DND-41 (cell line): ENCODE results near the gene PTPN4.
"Not testable (repeated sequence)": the region's sequence is repeated elsewhere in the genome, so short reads cannot be mapped to it uniquely, and the experiment has no call there.

Experiments used
- ATAC-seq: fragments of 200-7000 bp; cut with Tn5 transposase; 3 replicates; pipeline ENCODE4 v1.9.1; 2021; ENCODE audit warnings: low read depth; ENCODE audit not compliant: insufficient read depth
- DNase-seq: peaks from one replicate; pipeline ENCODE4 v3.0.0-alpha.2; 2020
- H2AFZ ChIP-seq: 2 replicates; pipeline ENCODE4 v1.6.0; 2012; ENCODE audit warnings: low read depth, low read length
- H3K27ac ChIP-seq: 2 replicates; pipeline ENCODE4 v1.5.1; 2012; ENCODE audit warnings: low read length, inconsistent platforms
- H3K27me3 ChIP-seq: fragments of 200-600 bp; sonication (generic); 2 replicates; pipeline ENCODE4 v1.6.0; 2012; ENCODE audit warnings: low read length, mild to moderate bottlenecking, inconsistent platforms; ENCODE audit not compliant: insufficient read depth, poor library complexity
- H3K36me3 ChIP-seq: 2 replicates; pipeline ENCODE4 v1.5.1; 2012; ENCODE audit warnings: low read length, inconsistent platforms; ENCODE audit not compliant: insufficient read depth
- H3K4me1 ChIP-seq: 2 replicates; pipeline ENCODE4 v1.5.1; 2012; ENCODE audit warnings: mild to moderate bottlenecking, low read length; ENCODE audit not compliant: insufficient read depth
- H3K4me2 ChIP-seq: 2 replicates; pipeline ENCODE4 v1.6.0; 2012; ENCODE audit warnings: mild to moderate bottlenecking, moderate library complexity, low read length, inconsistent platforms; ENCODE audit not compliant: insufficient read depth
- H3K4me3 ChIP-seq, 2 experiments: fragments of 200-600 bp in 1 of 2; shearing (Covaris generic) in 1 of 2; 2 replicates each; pipeline ENCODE4 v1.5.1; 2012 to 2016; ENCODE audit warnings: inconsistent platforms in 2 of 2, low read length in 2 of 2, mild to moderate bottlenecking in 2 of 2, low read depth in 1 of 2, moderate library complexity in 1 of 2
- H3K79me2 ChIP-seq: 2 replicates; pipeline ENCODE4 v1.6.0; 2012; ENCODE audit warnings: low read length, inconsistent platforms; ENCODE audit not compliant: insufficient read depth
- H3K9ac ChIP-seq: 2 replicates; pipeline ENCODE4 v1.6.0; 2012; ENCODE audit warnings: low read depth, mild to moderate bottlenecking, inconsistent platforms, low read length, moderate library complexity
- H3K9me3 ChIP-seq: 2 replicates; pipeline ENCODE4 v1.5.1; 2012; ENCODE audit warnings: low read length, moderate library complexity, mild to moderate bottlenecking, inconsistent platforms; ENCODE audit not compliant: insufficient read depth, severe bottlenecking
- H4K20me1 ChIP-seq: 2 replicates; pipeline ENCODE4 v1.6.0; 2012; ENCODE audit warnings: low read length; ENCODE audit not compliant: insufficient read depth
- CTCF ChIP-seq: IDR thresholded peaks from 2 replicates; pipeline ENCODE4 v1.5.1; 2012; ENCODE audit warnings: borderline replicate concordance, low read length, moderate library complexity, mild to moderate bottlenecking; ENCODE audit not compliant: poor library complexity, severe bottlenecking; ENCODE audit errors: extremely low read depth
- EZH2 ChIP-seq: IDR thresholded peaks from 3 replicates; pipeline ENCODE4 v1.6.1; 2012; ENCODE audit warnings: borderline replicate concordance, low read depth, mild to moderate bottlenecking, moderate library complexity, low read length, inconsistent platforms; ENCODE audit not compliant: severe bottlenecking

Gene PTPN4

GRCh38 chr2:120017201-120017600, 257.5 kb downstream of the PTPN4 start:
- Histone ChIP-seq H3K4me2 (no peak overlapping the region), H3K79me2 (peaks cover 67% of the 10 kb centered on the region)
- no peak for ATAC-seq

GRCh38 chr2:120018549-120018948, 258.8 kb downstream of the PTPN4 start:
- no peaks in the 10 kb centered on the region for H3K27me3 ChIP-seq
- DNase-seq (no peak), ATAC-seq (no peak)
- H3K4me2 ChIP-seq = no peak overlapping the region
- H4K20me1 ChIP-seq = peaks cover 4% of the 10 kb centered on the region; the same call in 1 of the 2 replicates
- no peak overlapping the region for H3K4me3 ChIP-seq
- TF ChIP-seq CTCF (no peak), EZH2 (no peak)
- peaks cover 6% of the 10 kb centered on the region; the same call in 1 of the 2 replicates for H3K36me3 ChIP-seq
- peaks cover 12% of the 10 kb centered on the region for H3K4me1 ChIP-seq
- H3K9ac ChIP-seq = no peak overlapping the region
- H3K79me2 ChIP-seq = peaks cover 64% of the 10 kb centered on the region
- H3K27ac ChIP-seq = no peak overlapping the region
- no peaks in the 10 kb centered on the region for H3K9me3 ChIP-seq
- H2AFZ ChIP-seq = no peak overlapping the region

More at GRCh38 chr2:120017201-120017600, 257.5 kb downstream of the PTPN4 start:
- Histone ChIP-seq H3K27ac (no peak overlapping the region), H3K27me3 (no peaks in the 10 kb centered on the region), H3K9ac (no peak overlapping the region), H3K36me3 (peaks cover 6% of the 10 kb centered on the region; the same call in 1 of the 2 replicates), H3K4me1 (peaks cover 19% of the 10 kb centered on the region), H4K20me1 (peaks cover 4% of the 10 kb centered on the region; the same call in 1 of the 2 replicates), H2AFZ (no peak overlapping the region), H3K4me3 (no peak overlapping the region), H3K9me3 (no peaks in the 10 kb centered on the region)
- TF ChIP-seq EZH2 (no peak), CTCF (no peak)
- no peak for DNase-seq

- no peak for DNase-seq
- ATAC-seq = no peak
- peaks cover 6% of the 10 kb centered on the region; the same call in 1 of the 2 replicates for H3K36me3 ChIP-seq
- H3K4me3 ChIP-seq = no peak overlapping the region
- H3K9me3 ChIP-seq = peaks cover 3% of the 10 kb centered on the region
- no peaks in the 10 kb centered on the region for H3K27me3 ChIP-seq
- H4K20me1 ChIP-seq = no peaks in the 10 kb centered on the region
- no peaks in the 10 kb centered on the region; the same call in 1 of the 2 replicates for H3K4me1 ChIP-seq
- H3K79me2 ChIP-seq = peaks cover 50% of the 10 kb centered on the region
- H2AFZ ChIP-seq = no peak overlapping the region
- H3K4me2 ChIP-seq = no peak overlapping the region
- TF ChIP-seq CTCF (no peak), EZH2 (no peak)
- no peak overlapping the region for H3K9ac ChIP-seq
- H3K27ac ChIP-seq = no peak overlapping the region
Observed at GRCh38 chr2:120020554-120020953, 260.8 kb downstream of the PTPN4 start.

- DNase-seq, H3K27me3 ChIP-seq, H2AFZ ChIP-seq, H3K36me3 ChIP-seq, H3K27ac ChIP-seq, H3K9ac ChIP-seq, ATAC-seq, H4K20me1 ChIP-seq, H3K4me2 ChIP-seq, H3K9me3 ChIP-seq, H3K4me3 ChIP-seq, H3K4me1 ChIP-seq: not testable (repeated sequence)
- H3K79me2 ChIP-seq = peaks cover 47% of the 10 kb centered on the region
Observed at GRCh38 chr2:120022505-120022904, 262.8 kb downstream of the PTPN4 start.
